Measurements from ENCODE around the gene OBSCN. TPM values are rescaled to one million over a fixed set of nuclear protein-coding genes. Genes with fewer than 3 reads are reported as not detected.

OBSCN gene
- total RNA-seq, 1 donor from 2014 or later, result 17.5 TPM

GRCh38 chr1:228346731-228347130 is 138.9 kb downstream of the OBSCN start:
- no peak for TF ChIP-seq CTCF (IDR thresholded peaks at IDR 0.05; ENCODE audit: insufficient read depth, low read depth, low read length)
- TF ChIP-seq EZH2 (IDR thresholded peaks at IDR 0.05; ENCODE audit: insufficient read depth, low read length), result no peak
- Histone ChIP-seq H3K36me3 (ENCODE audit: insufficient read depth, low read length) (no peaks in the 10 kb centered on the region), H3K4me1 (ENCODE audit: insufficient read depth, low read length) (no peaks in the 10 kb centered on the region), H2AFZ (ENCODE audit: low read depth, low read length) (no peak overlapping the region), H3K4me3 (ENCODE audit: insufficient read depth, low read depth, low read length) (no peak overlapping the region), H3K4me2 (ENCODE audit: low read length) (no peak overlapping the region), H4K20me1 (ENCODE audit: insufficient read depth, low read length) (no peaks in the 10 kb centered on the region), H3K79me2 (ENCODE audit: insufficient read depth, low read length) (no peaks in the 10 kb centered on the region), H3K9ac (ENCODE audit: low read length) (no peak overlapping the region), H3K9me3 (ENCODE audit: insufficient read depth, low read depth, low read length) (peaks cover 19% of the 10 kb centered on the region), H3K27me3 (ENCODE audit: insufficient read depth, low read length) (no peaks in the 10 kb centered on the region), H3K27ac (ENCODE audit: low read depth, low read length) (no peak overlapping the region)
- Mint-ChIP-seq H3K4me1 (ENCODE audit: low read depth, unreplicated experiment) (no peaks in the 10 kb centered on the region), H3K4me3 (ENCODE audit: unreplicated experiment) (no peak overlapping the region), H3K9me3 (ENCODE audit: unreplicated experiment) (peaks cover 2% of the 10 kb centered on the region), H3K27me3 (ENCODE audit: low read depth, unreplicated experiment) (peaks cover 28% of the 10 kb centered on the region), H3K36me3 (ENCODE audit: low read depth, unreplicated experiment) (peaks cover 20% of the 10 kb centered on the region), H3K27ac (ENCODE audit: unreplicated experiment) (no peak overlapping the region)
- no peak for FAIRE-seq
- DNase-seq (ENCODE audit: low read depth), result no peak

GRCh38 chr1:228347181-228347580 is 139.3 kb downstream of the OBSCN start:
- Histone ChIP-seq H3K79me2 (ENCODE audit: insufficient read depth, low read length) (no peaks in the 10 kb centered on the region), H2AFZ (ENCODE audit: low read depth, low read length) (no peak overlapping the region), H3K36me3 (ENCODE audit: insufficient read depth, low read length) (no peaks in the 10 kb centered on the region), H3K9ac (ENCODE audit: low read length) (no peak overlapping the region), H3K4me3 (ENCODE audit: insufficient read depth, low read depth, low read length) (no peak overlapping the region), H4K20me1 (ENCODE audit: insufficient read depth, low read length) (no peaks in the 10 kb centered on the region), H3K27ac (ENCODE audit: low read depth, low read length) (no peak overlapping the region), H3K4me2 (ENCODE audit: low read length) (no peak overlapping the region), H3K4me1 (ENCODE audit: insufficient read depth, low read length) (no peaks in the 10 kb centered on the region), H3K27me3 (ENCODE audit: insufficient read depth, low read length) (no peaks in the 10 kb centered on the region), H3K9me3 (ENCODE audit: insufficient read depth, low read depth, low read length) (peaks cover 19% of the 10 kb centered on the region)
- TF ChIP-seq CTCF (IDR thresholded peaks at IDR 0.05; ENCODE audit: insufficient read depth, low read depth, low read length), result no peak
- TF ChIP-seq EZH2 (IDR thresholded peaks at IDR 0.05; ENCODE audit: insufficient read depth, low read length), result no peak
- H3K4me3 Mint-ChIP-seq (ENCODE audit: unreplicated experiment), result no peak overlapping the region
- peaks cover 28% of the 10 kb centered on the region for H3K27me3 Mint-ChIP-seq (ENCODE audit: low read depth, unreplicated experiment)
- FAIRE-seq (no peak), DNase-seq (ENCODE audit: low read depth) (no peak)
- peaks cover 19% of the 10 kb centered on the region for H3K36me3 Mint-ChIP-seq (ENCODE audit: low read depth, unreplicated experiment)
- no peak overlapping the region for H3K27ac Mint-ChIP-seq (ENCODE audit: unreplicated experiment)
- no peaks in the 10 kb centered on the region for H3K4me1 Mint-ChIP-seq (ENCODE audit: low read depth, unreplicated experiment)
- peaks cover 2% of the 10 kb centered on the region for H3K9me3 Mint-ChIP-seq (ENCODE audit: unreplicated experiment)

- no peak for DNase-seq (ENCODE audit: low read depth)
- no peak overlapping the region for H3K9ac ChIP-seq (ENCODE audit: low read length)
- Mint-ChIP-seq H3K27ac (ENCODE audit: unreplicated experiment) (no peak overlapping the region), H3K4me3 (ENCODE audit: unreplicated experiment) (no peak overlapping the region), H3K36me3 (ENCODE audit: low read depth, unreplicated experiment) (peaks cover 13% of the 10 kb centered on the region), H3K9me3 (ENCODE audit: unreplicated experiment) (peaks cover 2% of the 10 kb centered on the region), H3K27me3 (ENCODE audit: low read depth, unreplicated experiment) (peaks cover 28% of the 10 kb centered on the region), H3K4me1 (ENCODE audit: low read depth, unreplicated experiment) (no peaks in the 10 kb centered on the region)
- no peak overlapping the region for H3K4me2 ChIP-seq (ENCODE audit: low read length)
- H3K27ac ChIP-seq (ENCODE audit: low read depth, low read length), result no peak overlapping the region
- no peaks in the 10 kb centered on the region for H4K20me1 ChIP-seq (ENCODE audit: insufficient read depth, low read length)
- no peaks in the 10 kb centered on the region for H3K4me1 ChIP-seq (ENCODE audit: insufficient read depth, low read length)
- H3K27me3 ChIP-seq (ENCODE audit: insufficient read depth, low read length), result no peaks in the 10 kb centered on the region
- H3K4me3 ChIP-seq (ENCODE audit: insufficient read depth, low read depth, low read length), result no peak overlapping the region
- H3K79me2 ChIP-seq (ENCODE audit: insufficient read depth, low read length), result no peaks in the 10 kb centered on the region
- H2AFZ ChIP-seq (ENCODE audit: low read depth, low read length), result no peak overlapping the region
- peaks cover 14% of the 10 kb centered on the region for H3K9me3 ChIP-seq (ENCODE audit: insufficient read depth, low read depth, low read length)
- no peak for FAIRE-seq
- H3K36me3 ChIP-seq (ENCODE audit: insufficient read depth, low read length), result no peaks in the 10 kb centered on the region
- TF ChIP-seq CTCF (IDR thresholded peaks at IDR 0.05; ENCODE audit: insufficient read depth, low read depth, low read length) (no peak), EZH2 (IDR thresholded peaks at IDR 0.05; ENCODE audit: insufficient read depth, low read length) (no peak)
Measured at GRCh38 chr1:228348708-228349467, 141.0 kb downstream of the OBSCN start.
